Common myeloid progenitor, CD34-positive (primary cell): ENCODE data around the gene SPTBN1.

ENCODE experiments used
- CTCF ChIA-PET: fragments of 350-600 bp; sonication (Branson Sonifier 250); formaldehyde crosslinking; loops from one replicate; lab custom pipeline; 2021; ENCODE audit warnings: antibody characterized with exemption; lab: Charles Lee
- POLR2A ChIA-PET: fragments of 350-600 bp; sonication (Branson Sonifier 250); formaldehyde crosslinking; loops from one replicate; lab custom pipeline; 2021; ENCODE audit warnings: antibody characterized with exemption; lab: Charles Lee
- DNase-seq, 3 donors: peaks; one replicate each; pipeline versions ENCODE4 v3.0.0 to v3.0.0-alpha.2; 2013
- H3K27ac ChIP-seq, 2 experiments: 1 replicate in 1 of 2; 2 replicates in 1 of 2; pipeline ENCODE4 v1.7.0; 2013; ENCODE audit warnings: inconsistent platforms in 2 of 2, low read length in 2 of 2, mild to moderate bottlenecking in 2 of 2, low read depth in 1 of 2, moderate library complexity in 1 of 2; ENCODE audit not compliant: severe bottlenecking in 2 of 2, insufficient read depth in 1 of 2, poor library complexity in 1 of 2
- H3K27me3 ChIP-seq, 5 experiments: replicated peaks in 2 of 5; 1 replicate in 3 of 5; 2 replicates in 2 of 5; pipeline versions ENCODE4 v1.6.1 to v1.7.0; 2013; ENCODE audit warnings: low read length in 4 of 5, mild to moderate bottlenecking in 2 of 5, moderate library complexity in 2 of 5, inconsistent platforms in 1 of 5; ENCODE audit not compliant: insufficient read depth in 5 of 5, control insufficient read depth in 4 of 5
- H3K36me3 ChIP-seq, 4 experiments: 1 replicate in 2 of 4; 2 replicates in 2 of 4; pipeline versions ENCODE4 v1.6.1 to v1.7.0; 2013; ENCODE audit warnings: low read length in 3 of 4, control low read depth in 1 of 4, mild to moderate bottlenecking in 1 of 4; ENCODE audit not compliant: control insufficient read depth in 4 of 4, insufficient read depth in 4 of 4
- H3K4me1 ChIP-seq, 4 experiments: 1 replicate in 3 of 4; 2 replicates in 1 of 4; pipeline versions ENCODE4 v1.6.1 to v1.7.1; 2013; ENCODE audit warnings: low read length in 3 of 4, mild to moderate bottlenecking in 3 of 4, control low read depth in 1 of 4, inconsistent platforms in 1 of 4, moderate library complexity in 1 of 4; ENCODE audit not compliant: control insufficient read depth in 4 of 4, insufficient read depth in 4 of 4; ENCODE audit errors: control extremely low read depth in 1 of 4
- H3K4me3 ChIP-seq, 7 experiments: 1 replicate in 4 of 7; 2 replicates in 3 of 7; pipeline versions ENCODE4 v1.5.1 to v1.7.0; 2013; ENCODE audit warnings: mild to moderate bottlenecking in 7 of 7, low read length in 6 of 7, moderate library complexity in 6 of 7, inconsistent platforms in 2 of 7, low read depth in 2 of 7, control low read depth in 1 of 7; ENCODE audit not compliant: insufficient read depth in 4 of 7, control insufficient read depth in 1 of 7; ENCODE audit errors: extremely low read depth in 1 of 7
- H3K9me3 ChIP-seq, 5 experiments: 1 replicate in 4 of 5; 2 replicates in 1 of 5; pipeline versions ENCODE4 v1.6.1 to v1.7.1; 2013; ENCODE audit warnings: low read length in 4 of 5, mild to moderate bottlenecking in 2 of 5, inconsistent platforms in 1 of 5, low read depth in 1 of 5, moderate library complexity in 1 of 5; ENCODE audit not compliant: control insufficient read depth in 4 of 5, insufficient read depth in 2 of 5; ENCODE audit errors: control extremely low read depth in 1 of 5
- WGBS: methylation state at CpG from one replicate; pipeline ENCODE4 v1.1.5; 2013; ENCODE audit not compliant: insufficient coverage; 5-methylcytosine and 5-hydroxymethylcytosine counted together

Gene SPTBN1

DNA sequence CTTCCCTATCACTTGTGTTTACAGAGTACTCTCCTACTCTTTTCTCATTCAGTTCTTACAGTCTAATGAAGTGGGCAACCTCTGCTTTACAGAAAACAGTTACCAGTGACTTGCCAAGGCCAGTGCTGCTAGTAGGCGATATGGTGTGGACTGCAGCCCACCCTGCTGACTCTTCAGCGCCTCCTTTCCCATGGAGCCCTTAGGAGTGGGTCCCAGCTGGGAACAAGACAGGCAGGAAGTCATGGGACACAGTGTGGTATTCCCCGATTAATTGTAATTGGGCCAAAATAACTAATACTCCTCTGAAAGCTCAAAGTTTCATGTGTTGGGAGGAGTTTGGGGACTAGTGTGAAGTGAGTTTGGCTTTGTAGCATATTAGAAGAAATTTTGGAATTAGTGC lies 147.2 kb downstream of the SPTBN1 start:
- peak overlapping the region; percentile 30 to 66 for H3K27ac ChIP-seq
- H3K4me1 ChIP-seq, result peaks cover 54 to 94% (median 72%) of the 10 kb centered on the region in 4 experiments
- POLR2A ChIA-PET, result no interaction called here
- H3K9me3 ChIP-seq, result no peaks in the 10 kb centered on the region
- peak overlapping the region in 2 of 7 experiments; percentile 9 to 12 for H3K4me3 ChIP-seq
- 50% methylated on average over 2 of the region's 3 CpGs for WGBS
- no peaks in the 10 kb centered on the region for H3K27me3 ChIP-seq
- CTCF ChIA-PET, result interaction anchor here (1.1 to 8.5 kb wide), 5 partner anchors 8 to 80 kb away, joined by 3 to 54 read pairs (median 29); no protein-coding TSS in a partner anchor
- peaks cover 4 to 19% (median 9%) of the 10 kb centered on the region in 4 experiments for H3K36me3 ChIP-seq
- DNase-seq, result peak in 1 of 3 donors; percentile 37

DNA sequence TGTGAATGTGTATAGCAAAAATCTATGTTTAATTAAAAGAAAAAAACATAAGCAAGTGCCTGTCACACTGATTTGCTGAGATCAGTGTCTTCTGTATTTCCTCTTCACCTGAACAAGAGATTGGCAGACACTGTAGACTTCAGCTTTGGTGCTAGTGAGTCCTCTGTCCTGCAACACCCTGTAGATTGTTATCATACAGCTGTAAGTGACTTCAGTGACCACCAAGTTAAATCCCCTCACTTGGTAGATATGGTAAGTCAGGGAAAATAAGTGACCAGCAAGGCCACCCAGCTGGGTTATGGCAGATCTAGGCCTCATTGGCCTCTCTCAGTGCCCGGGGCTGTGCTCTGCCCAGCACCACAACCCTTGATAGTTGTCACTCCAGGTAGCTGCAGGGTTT lies 147.7 kb downstream of the SPTBN1 start:
- Histone ChIP-seq H3K4me1 (peaks cover 54 to 92% (median 69%) of the 10 kb centered on the region in 4 experiments), H3K36me3 (peaks cover 4 to 15% (median 8%) of the 10 kb centered on the region in 4 experiments), H3K27me3 (no peaks in the 10 kb centered on the region), H3K27ac (peak overlapping the region in 1 of 2 experiments; percentile 75), H3K9me3 (no peaks in the 10 kb centered on the region), H3K4me3 (peak overlapping the region in 1 of 7 experiments; percentile 21)
- CTCF ChIA-PET, result interaction anchor here (1.1 to 8.5 kb wide), 5 partner anchors 9 to 81 kb away, joined by 3 to 54 read pairs (median 29); no protein-coding TSS in a partner anchor
- WGBS, result no CpG with 5 or more reads among the region's 1 CpG
- POLR2A ChIA-PET, result interaction anchor here (2.6 kb wide), 1 partner anchor 45 kb away, joined by 15 read pairs; no protein-coding TSS in a partner anchor
- DNase-seq, result no peak

DNA sequence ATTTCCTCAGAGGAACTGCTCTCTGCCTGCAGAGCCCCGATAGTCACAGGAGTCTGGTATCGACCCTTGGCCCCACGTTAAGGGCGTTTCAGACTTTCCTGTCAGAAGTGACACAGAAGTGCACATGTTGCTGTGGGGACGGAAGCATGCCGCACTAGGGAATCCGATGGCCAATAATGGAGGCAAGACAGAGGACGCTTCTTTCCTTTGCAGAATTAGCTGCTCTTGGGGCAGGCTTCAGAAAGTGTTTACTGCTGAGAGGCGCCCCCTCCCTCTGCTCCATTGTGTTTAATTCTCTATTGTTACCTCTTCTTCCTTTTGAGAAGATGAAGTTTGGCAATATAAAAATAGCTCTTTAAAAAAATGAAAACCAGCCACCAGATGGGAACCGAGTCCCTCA lies 148.7 kb downstream of the SPTBN1 start:
- peak overlapping the region; percentile 52 to 75 for H3K27ac ChIP-seq

DNA sequence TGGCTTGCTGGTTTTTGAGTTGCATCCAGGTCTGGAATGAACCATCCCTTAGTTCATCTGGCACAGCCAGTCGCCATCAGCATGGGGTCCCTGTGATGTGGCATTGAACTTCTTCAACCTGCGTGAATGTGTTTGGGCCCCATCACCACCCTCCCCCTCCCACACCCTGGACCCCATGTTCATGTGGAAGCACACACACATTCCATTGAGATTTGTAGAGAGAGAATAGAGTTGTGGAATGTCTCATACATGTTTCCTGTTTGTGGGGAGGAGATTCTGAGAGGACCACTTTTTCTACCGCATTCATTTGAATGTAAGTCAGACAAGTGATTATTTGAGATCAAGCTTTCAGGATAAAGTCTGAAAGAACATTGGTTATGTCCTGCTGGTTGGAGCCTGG lies 149.7 kb downstream of the SPTBN1 start:
- Histone ChIP-seq H3K4me3 (peak overlapping the region in 1 of 7 experiments; percentile 54), H3K27me3 (no peaks in the 10 kb centered on the region), H3K36me3 (peaks cover 0 to 4% (median 0%) of the 10 kb centered on the region in 4 experiments), H3K27ac (peak overlapping the region; percentile 1 to 75), H3K9me3 (no peaks in the 10 kb centered on the region), H3K4me1 (peaks cover 53 to 74% (median 62%) of the 10 kb centered on the region in 4 experiments)
- no peak for DNase-seq
- CTCF ChIA-PET, result interaction anchor here (0.8 to 8.5 kb wide), 6 partner anchors 9 to 83 kb away, joined by 3 to 54 read pairs (median 18); no protein-coding TSS in a partner anchor
- POLR2A ChIA-PET, result interaction anchor here (1.4 to 2.6 kb wide), 2 partner anchors 16 to 47 kb away, joined by 7 to 15 read pairs; no protein-coding TSS in a partner anchor
- WGBS, result 50% methylated on average over 1 of the region's 3 CpGs

More for the DNA sequence above, 148.7 kb downstream of the SPTBN1 start:
- DNase-seq, result peak; percentile 77 to 91 (median 83)
- Histone ChIP-seq H3K4me1 (peaks cover 54 to 82% (median 67%) of the 10 kb centered on the region in 4 experiments), H3K4me3 (peak overlapping the region in 5 of 7 experiments; percentile 31 to 56 (median 46)), H3K27me3 (no peaks in the 10 kb centered on the region), H3K9me3 (no peaks in the 10 kb centered on the region), H3K36me3 (peaks cover 0 to 4% (median 2%) of the 10 kb centered on the region in 4 experiments)
- WGBS, result 0% methylated on average over 8 of the region's 10 CpGs
- ChIA-PET POLR2A (interaction anchor here (0.8 to 2.6 kb wide), 4 partner anchors 10 to 46 kb away, joined by 3 to 15 read pairs (median 5); no protein-coding TSS in a partner anchor), CTCF (interaction anchor here (1.1 to 8.5 kb wide), 6 partner anchors 8 to 101 kb away, joined by 3 to 54 read pairs (median 19); no protein-coding TSS in a partner anchor)

DNA sequence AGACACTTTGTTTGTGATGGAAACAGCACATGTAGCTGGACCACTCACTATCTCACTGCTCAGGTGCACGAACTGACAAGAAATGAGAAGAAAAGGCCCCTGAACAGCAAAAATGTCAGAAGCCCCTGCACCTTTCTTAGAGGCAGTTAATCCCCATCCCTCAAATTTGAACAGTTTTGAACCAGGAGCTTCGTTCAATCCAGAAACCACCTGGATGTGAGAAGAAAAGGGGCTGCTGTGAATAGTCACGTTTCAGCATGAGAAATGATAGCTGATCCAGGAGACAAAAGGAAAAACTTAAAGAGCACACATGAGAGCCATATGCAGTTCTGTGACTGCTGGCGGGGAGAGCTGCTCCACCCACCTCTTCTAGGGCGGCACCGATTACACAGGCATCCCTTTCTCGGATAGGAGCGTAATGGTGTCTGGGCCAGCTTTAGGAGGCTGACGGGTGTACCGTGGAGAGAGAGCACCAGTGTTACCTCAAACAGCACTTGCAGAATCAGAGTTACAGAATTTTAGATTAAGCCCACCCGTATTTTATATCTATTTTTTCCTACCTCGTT lies 150.3 kb downstream of the SPTBN1 start:
- ChIA-PET POLR2A (interaction anchor here (2.6 kb wide), 1 partner anchor 48 kb away, joined by 15 read pairs; no protein-coding TSS in a partner anchor), CTCF (interaction anchor here (1.2 to 8.5 kb wide), 5 partner anchors 10 to 83 kb away, joined by 3 to 54 read pairs (median 7); no protein-coding TSS in a partner anchor)
- DNase-seq, result no peak
- Histone ChIP-seq H3K36me3 (peaks cover 0 to 2% (median 0%) of the 10 kb centered on the region in 4 experiments), H3K9me3 (no peaks in the 10 kb centered on the region), H3K27ac (peak overlapping the region; percentile 1 to 75), H3K27me3 (no peaks in the 10 kb centered on the region), H3K4me1 (peaks cover 46 to 68% (median 55%) of the 10 kb centered on the region in 4 experiments), H3K4me3 (peak overlapping the region in 1 of 7 experiments; percentile 34)
- 83% methylated on average over 11 of the region's 12 CpGs for WGBS

DNA sequence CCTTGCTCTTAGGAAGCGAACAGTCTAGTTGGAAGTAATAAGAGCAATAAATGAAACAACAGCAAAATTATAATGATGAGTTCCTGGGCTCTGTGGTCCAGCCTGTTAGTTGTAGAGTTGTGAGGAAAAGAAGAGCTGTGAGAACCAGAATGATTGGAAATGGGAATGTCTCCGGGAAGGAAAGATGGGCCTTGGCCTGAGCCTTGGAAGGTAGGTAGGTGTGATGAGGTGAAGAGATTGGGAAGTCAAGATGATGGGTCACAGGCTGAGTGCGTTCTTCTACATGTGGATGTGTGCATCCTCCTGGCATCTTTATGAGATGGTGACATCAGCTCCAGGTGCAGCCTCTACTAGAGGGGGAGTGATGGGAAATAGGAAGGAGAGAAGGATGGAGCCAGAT lies 152.1 kb downstream of the SPTBN1 start:
- ChIA-PET CTCF (interaction anchor here (0.9 to 1.8 kb wide), 6 partner anchors 10 to 85 kb away, joined by 3 to 4 read pairs (median 3); no protein-coding TSS in a partner anchor), POLR2A (no interaction called here)
- H3K27ac ChIP-seq, result no peak overlapping the region
- H3K4me3 ChIP-seq, result no peak overlapping the region
- H3K9me3 ChIP-seq, result no peaks in the 10 kb centered on the region
- WGBS, result 96% methylated on average over 3 of the region's 3 CpGs
- DNase-seq, result no peak
- peaks cover 6 to 16% (median 11%) of the 10 kb centered on the region in 4 experiments for H3K36me3 ChIP-seq
- no peaks in the 10 kb centered on the region for H3K27me3 ChIP-seq
- H3K4me1 ChIP-seq, result peaks cover 31 to 55% (median 40%) of the 10 kb centered on the region in 4 experiments
